ENCODE measurements around the gene MSANTD3. TPM values are rescaled to one million over a fixed set of nuclear protein-coding genes. Genes with fewer than 3 reads are reported as not detected.
A peak's percentile ranks its signal among the peaks of the same experiment; 100 is the strongest.
"Not testable (repeated sequence)": the region's sequence is repeated elsewhere in the genome, so short reads cannot be mapped to it uniquely, and the experiment has no call there.

Gene MSANTD3
- total RNA-seq, 8 experiments from 2014 or later: 27.7 to 56.0 (median 34.6) TPM

DNA sequence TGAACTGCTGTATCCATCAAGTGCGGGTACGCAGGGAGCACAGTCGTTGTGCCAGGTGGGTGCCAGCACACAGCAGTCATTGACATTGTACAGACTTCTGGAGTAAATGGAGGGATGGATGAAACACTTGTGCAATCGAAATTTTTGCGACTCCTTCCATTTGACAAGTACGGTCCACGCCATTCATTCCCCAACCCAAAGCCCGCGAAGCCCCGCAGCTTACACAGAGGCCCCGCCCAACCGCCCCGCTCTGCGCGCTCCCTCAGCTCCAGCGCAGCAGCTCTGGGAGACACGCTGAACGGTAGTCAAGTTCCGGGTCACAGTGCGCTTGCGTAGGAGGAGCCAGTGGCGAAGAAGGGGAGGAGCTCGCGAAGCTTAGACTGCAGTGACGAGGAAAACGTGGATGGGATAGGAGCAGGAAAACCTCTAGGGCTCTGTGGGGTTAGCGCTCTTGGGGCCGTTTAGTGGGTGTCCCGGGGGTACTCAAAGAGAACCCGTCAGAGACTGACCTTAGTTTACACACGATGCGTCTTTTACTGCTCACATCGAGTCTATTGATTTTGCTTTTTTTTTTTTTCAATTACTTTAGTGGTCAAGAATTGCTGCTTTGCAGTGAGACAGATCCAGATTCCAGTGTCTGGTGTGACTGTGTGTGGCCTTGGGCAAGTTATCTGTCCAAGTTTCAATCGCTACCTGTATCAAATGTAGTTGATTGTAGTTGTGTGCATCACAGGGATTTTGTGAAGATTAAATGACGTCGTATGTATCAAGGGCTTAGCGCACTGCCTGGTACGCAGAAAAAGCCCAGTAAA is 15.3 kb upstream of the MSANTD3 start:
- Histone ChIP-seq H3K4me1 (replicated peaks in 1 of 2) (no peaks in the 10 kb centered on the region), H3K27ac (no peak overlapping the region), H3K4me3 (peak overlapping the region in 3 of 5 donors; percentile 12 to 27 (median 22))
- in situ Hi-C loops (cut with MboI; ENCODE audit: low pct_unique_long_range_greater_than_20kb in 2 of 9, low sequenced_read_pairs in 9 of 9, unreplicated experiment in 9 of 9): no loop called here
- 0 to 84% (median 74%) methylated on average over 1 to 21 of the region's 38 CpGs; no CpG with 5 or more reads in 1 of the 10 experiments for WGBS, 10 experiments
- ATAC-seq (replicated peaks in 6 of 8): peak; percentile 72 to 100 (median 100)

DNA sequence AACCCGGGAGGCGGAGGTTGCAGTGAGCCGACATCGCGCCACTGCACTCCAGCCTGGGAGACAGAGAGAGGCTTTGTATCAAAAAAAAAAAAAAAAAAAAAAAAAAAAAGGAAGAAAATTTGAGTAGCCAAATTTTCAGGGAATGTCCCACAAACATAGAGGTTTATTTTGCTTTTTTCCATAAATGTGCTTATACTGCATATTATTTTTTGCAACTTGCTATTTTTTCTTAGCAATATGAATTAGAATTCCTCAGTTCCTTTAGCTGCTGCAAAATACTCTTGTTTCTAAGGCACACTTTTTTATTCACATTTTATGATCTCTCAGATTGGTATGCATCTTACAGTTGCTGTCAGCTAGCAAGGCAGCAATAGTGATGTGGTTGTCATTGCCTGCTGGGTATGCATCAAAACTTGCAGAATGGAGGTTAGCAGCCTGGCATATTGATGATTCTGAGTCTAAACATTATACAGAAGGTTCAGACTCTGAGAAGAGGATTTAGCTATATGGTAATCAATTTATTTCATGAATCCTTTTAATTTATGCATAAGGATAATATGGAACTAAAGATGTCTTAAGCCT is 13.0 kb upstream of the MSANTD3 start:
- no peak overlapping the region for H3K4me3 ChIP-seq
- WGBS, 10 experiments: 83 to 100% (median 97%) methylated on average over 2 to 5 of the region's 5 CpGs; no CpG with 5 or more reads in 1 of the 10 experiments
- ATAC-seq (replicated peaks in 6 of 8): no peak
- in situ Hi-C loops (cut with MboI; ENCODE audit: low pct_unique_long_range_greater_than_20kb in 2 of 9, low sequenced_read_pairs in 9 of 9, unreplicated experiment in 9 of 9): no loop called here
- no peaks in the 10 kb centered on the region for H3K4me1 ChIP-seq (replicated peaks in 1 of 2)
- no peak overlapping the region for H3K27ac ChIP-seq

DNA sequence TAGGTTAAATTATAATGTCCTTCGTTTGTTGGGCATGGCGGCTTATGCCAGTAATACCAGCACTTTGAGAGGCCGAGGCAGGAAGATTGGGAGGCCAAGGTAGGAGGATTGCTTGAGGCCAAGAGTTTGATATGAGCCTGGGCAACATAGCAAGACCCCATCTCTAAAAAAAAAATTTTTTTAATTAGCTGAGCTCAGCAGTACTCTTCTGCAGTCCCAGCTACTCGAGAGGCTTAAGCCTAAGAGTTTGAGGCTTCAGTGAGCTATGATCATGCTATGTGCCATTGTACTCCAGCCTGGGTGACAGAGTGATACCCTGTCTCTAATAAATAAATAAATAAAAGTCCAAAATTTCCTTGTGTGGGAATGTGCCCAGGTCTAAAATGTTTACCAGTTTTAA is 9.1 kb upstream of the MSANTD3 start:
- no peak overlapping the region for H3K4me3 ChIP-seq
- no peaks in the 10 kb centered on the region for H3K4me1 ChIP-seq (replicated peaks in 1 of 2)
- in situ Hi-C loops (cut with MboI; ENCODE audit: low pct_unique_long_range_greater_than_20kb in 2 of 9, low sequenced_read_pairs in 9 of 9, unreplicated experiment in 9 of 9): no loop called here
- no peak overlapping the region for H3K27ac ChIP-seq
- ATAC-seq (replicated peaks in 6 of 8): no peak
- WGBS, 10 experiments: 17 to 92% (median 59%) methylated on average over 1 to 4 of the region's 4 CpGs; no CpG with 5 or more reads in 1 of the 10 experiments

DNA sequence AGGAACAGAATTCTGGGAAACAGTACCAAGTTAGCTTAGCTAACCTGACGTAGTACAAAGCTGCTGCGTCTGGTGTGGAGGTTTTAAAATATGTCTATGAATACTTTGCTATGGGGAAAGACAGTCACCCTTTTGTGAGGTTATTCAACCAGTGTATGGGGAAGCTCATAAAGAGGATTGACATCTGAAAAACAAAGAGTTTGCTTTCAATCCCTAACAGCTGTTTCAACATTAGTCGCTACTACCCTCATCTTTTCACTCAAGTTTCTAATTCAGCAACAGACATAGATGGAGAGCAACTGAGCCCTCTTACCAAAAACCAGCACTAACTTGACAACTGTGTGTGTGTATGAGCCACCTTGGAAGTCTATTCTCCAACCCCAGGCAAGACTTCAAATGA is 7.8 kb upstream of the MSANTD3 start:
- in situ Hi-C loops (cut with MboI; ENCODE audit: low pct_unique_long_range_greater_than_20kb in 2 of 9, low sequenced_read_pairs in 9 of 9, unreplicated experiment in 9 of 9): no loop called here
- Histone ChIP-seq H3K4me1 (replicated peaks in 1 of 2) (no peaks in the 10 kb centered on the region), H3K27ac (no peak overlapping the region), H3K4me3 (no peak overlapping the region)
- 50 to 100% (median 78%) methylated on average over 1 to 3 of the region's 3 CpGs; no CpG with 5 or more reads in 4 of the 10 experiments for WGBS, 10 experiments
- no peak for ATAC-seq (replicated peaks in 6 of 8)

DNA sequence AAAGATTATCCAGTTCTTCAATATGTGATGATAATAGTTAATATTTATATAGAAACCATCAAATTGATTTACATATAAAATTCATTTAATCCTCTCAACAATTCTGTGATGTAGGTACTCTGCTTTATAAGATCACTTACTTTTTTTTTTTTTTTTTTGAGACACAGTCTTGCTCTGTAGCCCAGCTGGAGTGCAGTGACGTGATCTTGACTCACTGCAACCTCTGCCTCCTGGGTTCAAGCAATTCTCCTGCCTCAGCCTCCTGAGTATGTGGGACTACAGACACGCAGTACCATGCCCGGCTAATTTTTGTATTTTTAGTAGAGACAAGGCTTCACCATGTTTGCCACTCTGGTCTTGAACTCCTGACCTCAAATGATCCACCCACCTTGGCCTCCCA is 5.8 kb upstream of the MSANTD3 start:
- H3K27ac ChIP-seq; H3K4me1 ChIP-seq (replicated peaks in 1 of 2); in situ Hi-C loops (cut with MboI; ENCODE audit: low pct_unique_long_range_greater_than_20kb in 2 of 9, low sequenced_read_pairs in 9 of 9, unreplicated experiment in 9 of 9); ATAC-seq (replicated peaks in 6 of 8); H3K4me3 ChIP-seq: not testable (repeated sequence)
- 40 to 100% (median 90%) methylated on average over 1 to 3 of the region's 3 CpGs; no CpG with 5 or more reads in 3 of the 10 experiments for WGBS, 10 experiments

DNA sequence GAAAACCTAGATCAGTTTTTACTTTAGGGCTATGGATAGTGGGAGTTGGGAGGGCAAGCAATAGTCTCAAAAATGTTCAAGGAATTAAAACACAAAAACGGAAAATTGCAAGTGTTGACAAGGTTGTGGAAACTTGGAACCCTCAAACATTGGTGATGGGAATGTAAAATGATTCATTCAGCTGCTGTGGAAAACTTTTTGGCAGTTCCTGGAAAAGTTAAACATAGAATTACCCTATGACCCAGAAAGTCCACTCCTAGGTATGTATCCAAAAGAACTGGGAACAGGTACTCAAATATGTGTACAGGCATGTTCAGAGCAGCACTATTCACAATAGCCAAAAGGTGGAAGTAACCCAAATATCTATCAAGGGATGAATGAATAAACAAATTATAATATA is 1.2 kb upstream of the MSANTD3 start:
- H3K27ac ChIP-seq: no peak overlapping the region
- ATAC-seq (replicated peaks in 6 of 8): no peak
- H3K4me3 ChIP-seq: no peak overlapping the region
- in situ Hi-C loops (cut with MboI; ENCODE audit: low pct_unique_long_range_greater_than_20kb in 2 of 9, low sequenced_read_pairs in 9 of 9, unreplicated experiment in 9 of 9): loop anchor here in 1 of 9 experiments (25.0 kb wide), 1 partner anchor 162 kb away; the partner anchor contains the start of gene CAVIN4
- 0 to 100% (median 75%) methylated on average over 1 of the region's 1 CpG for WGBS, 10 experiments
- peaks cover 14 to 26% of the 10 kb centered on the region in 2 donors for H3K4me1 ChIP-seq (replicated peaks in 1 of 2)

DNA sequence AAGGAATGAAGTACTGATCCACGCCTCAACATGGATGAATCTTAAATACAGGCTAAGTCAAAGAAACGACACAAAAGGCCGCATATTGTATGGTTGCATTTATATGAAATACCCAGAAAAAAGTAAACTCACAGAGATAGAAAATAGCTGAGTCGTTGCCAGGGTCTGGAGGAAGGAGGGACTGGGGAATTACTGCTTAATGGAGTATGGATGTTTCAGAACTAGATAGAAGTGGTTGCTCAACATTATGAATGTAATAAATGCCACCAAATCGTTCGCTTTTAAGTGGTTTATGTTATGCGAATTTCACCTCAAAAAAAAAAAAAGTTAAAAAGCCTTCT is 784 bp upstream of the MSANTD3 start:
- peak in 1 of 8 experiments; percentile 0 for ATAC-seq (replicated peaks in 6 of 8)
- in situ Hi-C loops (cut with MboI; ENCODE audit: low pct_unique_long_range_greater_than_20kb in 2 of 9, low sequenced_read_pairs in 9 of 9, unreplicated experiment in 9 of 9): loop anchor here in 1 of 9 experiments (25.0 kb wide), 1 partner anchor 161 kb away; the partner anchor contains the start of gene CAVIN4
- H3K4me3 ChIP-seq: peak overlapping the region; percentile 81 to 93 (median 86)
- 0 to 60% (median 31%) methylated on average over 2 to 7 of the region's 7 CpGs for WGBS, 10 experiments
- H3K4me1 ChIP-seq (replicated peaks in 1 of 2): peaks cover 14 to 26% of the 10 kb centered on the region in 2 donors
- H3K27ac ChIP-seq: peak overlapping the region; percentile 91 to 96

DNA sequence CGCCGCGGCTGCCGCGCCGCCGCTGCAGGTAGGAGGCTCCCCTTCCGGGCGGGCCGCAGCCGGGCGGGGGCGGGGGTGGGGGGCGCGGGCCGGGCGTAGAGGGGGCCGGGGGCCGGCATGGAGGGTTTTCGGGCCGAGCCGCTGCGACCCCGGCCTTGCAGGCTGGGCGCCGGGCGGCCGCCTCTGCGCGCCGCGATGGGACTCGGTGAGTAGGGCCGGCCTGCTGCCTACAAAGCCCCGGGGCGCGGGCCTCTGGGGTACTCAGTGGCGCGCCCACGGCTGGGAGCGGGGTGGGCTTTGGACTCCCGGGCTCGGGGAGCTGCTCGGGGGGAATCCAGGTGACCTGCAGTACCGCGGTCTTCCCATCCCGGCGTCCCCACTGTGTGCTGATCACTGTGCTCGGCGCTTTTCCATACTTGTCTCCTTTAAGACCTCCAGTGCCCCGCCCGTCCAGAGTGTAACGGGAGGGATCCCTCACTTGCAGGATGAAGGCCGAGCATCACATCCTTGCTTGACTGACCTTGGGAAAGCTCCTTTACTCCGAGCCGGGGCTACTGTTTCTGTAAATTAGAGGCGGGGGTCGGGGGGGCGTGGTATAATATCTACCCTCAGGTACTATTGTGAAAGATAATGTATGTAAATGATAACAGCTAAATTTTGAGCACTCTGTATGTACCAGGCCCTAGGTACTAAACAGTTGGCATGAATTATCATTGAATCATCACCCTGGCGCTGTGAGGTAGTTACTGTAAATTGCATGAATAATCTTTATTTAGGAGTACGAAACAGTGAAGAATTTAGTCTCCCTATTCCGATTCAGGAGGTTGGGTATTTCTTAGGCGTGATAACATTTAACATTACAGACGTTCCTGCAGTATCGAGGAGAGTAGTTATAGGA is 672 bp downstream of the MSANTD3 start:
- in situ Hi-C loops (cut with MboI; ENCODE audit: low pct_unique_long_range_greater_than_20kb in 2 of 9, low sequenced_read_pairs in 9 of 9, unreplicated experiment in 9 of 9): loop anchor here in 1 of 9 experiments (25.0 kb wide), 1 partner anchor 160 kb away; the partner anchor contains the start of gene CAVIN4
- Histone ChIP-seq H3K27ac (peak overlapping the region; percentile 91 to 96), H3K4me1 (replicated peaks in 1 of 2) (peaks cover 14 to 26% of the 10 kb centered on the region in 2 donors), H3K4me3 (peak overlapping the region; percentile 81 to 93 (median 86))
- ATAC-seq (replicated peaks in 6 of 8): peak; percentile 21 to 64 (median 58)
- 0 to 27% (median 8%) methylated on average over 1 to 14 of the region's 65 CpGs for WGBS, 10 experiments

DNA sequence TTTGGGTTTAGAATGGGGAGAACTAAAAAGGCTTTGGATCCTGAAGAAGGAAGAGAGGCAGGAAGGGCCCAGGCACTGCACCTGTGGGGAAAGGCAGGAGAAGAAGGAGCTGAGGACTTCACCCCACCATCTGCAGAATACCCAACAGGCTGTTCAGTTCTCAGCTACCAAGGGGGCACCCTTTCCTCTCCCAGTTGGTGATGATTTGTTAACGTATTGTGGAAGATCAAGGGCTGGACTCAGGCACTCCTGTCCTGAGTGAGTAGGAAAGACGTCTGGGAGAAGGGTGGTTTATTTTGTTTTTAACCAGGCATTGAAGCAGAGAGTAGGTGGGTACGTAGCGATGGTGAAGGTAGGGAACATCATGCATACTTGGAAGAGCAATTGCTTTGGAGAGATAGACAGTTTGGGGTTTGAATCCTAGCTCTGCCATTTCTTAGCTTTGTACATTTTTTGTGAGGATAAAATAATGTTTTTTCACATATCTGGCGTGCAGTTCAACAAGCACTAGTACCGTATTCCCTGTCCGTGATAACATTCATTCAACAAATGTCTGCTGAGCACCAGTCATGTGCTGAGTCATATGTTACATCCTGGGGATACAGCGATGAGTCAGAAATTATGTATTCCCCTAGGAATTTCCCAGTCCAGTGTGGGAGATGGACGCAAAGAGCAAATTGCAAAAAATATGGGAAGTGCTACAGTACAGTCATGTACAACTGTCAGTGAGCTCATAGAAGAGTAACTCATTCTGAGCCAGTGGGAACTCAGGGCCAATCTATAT is 2.1 kb downstream of the MSANTD3 start:
- peaks cover 14 to 26% of the 10 kb centered on the region in 2 donors for H3K4me1 ChIP-seq (replicated peaks in 1 of 2)
- peak; percentile 53 to 68 (median 62) for ATAC-seq (replicated peaks in 6 of 8)
- peak overlapping the region; percentile 81 to 93 (median 86) for H3K4me3 ChIP-seq
- peak overlapping the region in 1 of 2 donors; percentile 91 for H3K27ac ChIP-seq
- 0 to 80% (median 55%) methylated on average over 1 to 9 of the region's 9 CpGs for WGBS, 10 experiments
- in situ Hi-C loops (cut with MboI; ENCODE audit: low pct_unique_long_range_greater_than_20kb in 2 of 9, low sequenced_read_pairs in 9 of 9, unreplicated experiment in 9 of 9): loop anchor here in 1 of 9 experiments (25.0 kb wide), 1 partner anchor 158 kb away; the partner anchor contains the start of gene CAVIN4

DNA sequence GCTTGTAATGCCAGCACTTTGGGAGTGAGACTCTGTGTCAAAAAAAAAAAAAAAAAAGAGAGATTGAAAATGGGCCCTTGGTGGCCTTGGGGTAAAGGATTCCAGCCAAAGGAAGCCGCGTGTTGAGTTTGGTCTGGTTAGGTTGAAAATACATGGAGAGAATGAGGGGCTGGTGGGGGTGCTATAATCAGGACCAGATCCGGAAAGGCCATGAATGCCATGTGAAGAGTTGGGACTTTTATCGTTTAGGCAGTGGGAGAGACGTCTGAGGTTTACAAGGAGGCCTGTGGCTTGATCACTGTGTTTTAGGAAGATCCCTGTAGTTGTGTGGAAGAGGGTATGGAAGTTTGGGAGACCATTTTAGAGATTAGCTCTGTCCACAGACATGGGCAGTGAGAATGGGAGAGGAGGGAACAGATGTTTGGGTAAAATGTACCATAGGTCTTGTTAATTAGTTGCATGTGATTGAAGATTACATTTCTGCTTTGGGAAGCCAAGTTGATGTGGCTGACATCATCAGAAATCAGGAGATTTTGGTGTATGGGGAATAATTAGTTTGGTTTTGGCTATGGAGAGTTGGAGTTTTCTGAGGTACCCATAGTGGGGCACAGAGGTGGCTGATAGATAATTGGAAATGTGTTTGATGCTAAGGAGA is 3.5 kb downstream of the MSANTD3 start:
- in situ Hi-C loops (cut with MboI; ENCODE audit: low pct_unique_long_range_greater_than_20kb in 2 of 9, low sequenced_read_pairs in 9 of 9, unreplicated experiment in 9 of 9): loop anchor here in 1 of 9 experiments (25.0 kb wide), 1 partner anchor 157 kb away; the partner anchor contains the start of gene CAVIN4
- H3K27ac ChIP-seq: no peak overlapping the region
- H3K4me3 ChIP-seq: no peak overlapping the region
- peaks cover 14 to 26% of the 10 kb centered on the region in 2 donors for H3K4me1 ChIP-seq (replicated peaks in 1 of 2)
- ATAC-seq (replicated peaks in 6 of 8): no peak
- 22 to 100% (median 87%) methylated on average over 2 to 5 of the region's 5 CpGs; no CpG with 5 or more reads in 1 of the 10 experiments for WGBS, 10 experiments

DNA sequence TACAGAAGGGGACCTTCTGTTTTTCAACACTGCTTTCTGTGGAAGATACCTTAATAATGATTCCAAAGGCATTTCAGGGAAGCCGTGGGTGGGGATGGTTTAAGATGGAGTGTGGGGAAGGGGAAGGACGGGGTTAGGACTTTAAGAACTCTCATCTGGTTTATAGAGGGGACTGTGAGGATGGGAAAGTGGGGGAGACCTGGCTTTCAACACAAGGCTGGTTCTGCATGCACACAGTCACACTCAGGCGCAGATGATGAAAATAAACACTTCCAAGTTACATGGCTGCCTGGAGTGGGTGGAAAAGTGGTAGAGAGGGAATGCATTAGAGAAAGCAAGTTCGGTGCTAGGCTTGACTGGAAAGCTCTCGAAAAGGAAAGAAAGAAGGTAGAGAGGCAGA is 4.9 kb downstream of the MSANTD3 start:
- ATAC-seq (replicated peaks in 6 of 8): no peak
- H3K4me1 ChIP-seq (replicated peaks in 1 of 2): peaks cover 14 to 21% of the 10 kb centered on the region in 2 donors
- no peak overlapping the region for H3K4me3 ChIP-seq
- 83 to 100% (median 97%) methylated on average over 1 to 4 of the region's 5 CpGs; no CpG with 5 or more reads in 2 of the 10 experiments for WGBS, 10 experiments
- no peak overlapping the region for H3K27ac ChIP-seq
- in situ Hi-C loops (cut with MboI; ENCODE audit: low pct_unique_long_range_greater_than_20kb in 2 of 9, low sequenced_read_pairs in 9 of 9, unreplicated experiment in 9 of 9): loop anchor here in 1 of 9 experiments (25.0 kb wide), 1 partner anchor 155 kb away; the partner anchor contains the start of gene CAVIN4

Data from motor neuron (in vitro differentiated cells).